ENCODE results near the gene HSD17B12.

DNA sequence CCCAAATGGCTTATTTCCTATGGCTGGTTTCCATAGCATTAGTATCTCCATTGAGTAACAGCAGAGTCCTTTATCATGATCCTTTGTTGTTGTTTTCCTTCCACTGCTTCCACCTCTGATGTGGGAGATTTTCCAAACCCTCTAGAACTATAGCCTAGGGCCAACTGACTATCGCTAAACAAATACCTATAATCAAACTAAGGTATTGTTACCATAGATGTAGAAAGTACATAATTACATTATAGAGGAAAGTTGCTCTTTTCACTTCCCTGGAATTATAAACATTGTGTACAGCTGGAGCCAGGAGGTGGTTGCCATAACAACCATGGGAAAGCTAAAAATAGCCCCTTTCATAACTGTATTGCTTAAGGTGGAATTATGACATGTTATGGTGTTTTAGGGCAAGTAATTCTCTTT lies 153.1 kb downstream of the HSD17B12 start:
- no peak for TF ChIP-seq POLR2A (IDR thresholded peaks at IDR 0.05)
- TF ChIP-seq, protein P1, sequence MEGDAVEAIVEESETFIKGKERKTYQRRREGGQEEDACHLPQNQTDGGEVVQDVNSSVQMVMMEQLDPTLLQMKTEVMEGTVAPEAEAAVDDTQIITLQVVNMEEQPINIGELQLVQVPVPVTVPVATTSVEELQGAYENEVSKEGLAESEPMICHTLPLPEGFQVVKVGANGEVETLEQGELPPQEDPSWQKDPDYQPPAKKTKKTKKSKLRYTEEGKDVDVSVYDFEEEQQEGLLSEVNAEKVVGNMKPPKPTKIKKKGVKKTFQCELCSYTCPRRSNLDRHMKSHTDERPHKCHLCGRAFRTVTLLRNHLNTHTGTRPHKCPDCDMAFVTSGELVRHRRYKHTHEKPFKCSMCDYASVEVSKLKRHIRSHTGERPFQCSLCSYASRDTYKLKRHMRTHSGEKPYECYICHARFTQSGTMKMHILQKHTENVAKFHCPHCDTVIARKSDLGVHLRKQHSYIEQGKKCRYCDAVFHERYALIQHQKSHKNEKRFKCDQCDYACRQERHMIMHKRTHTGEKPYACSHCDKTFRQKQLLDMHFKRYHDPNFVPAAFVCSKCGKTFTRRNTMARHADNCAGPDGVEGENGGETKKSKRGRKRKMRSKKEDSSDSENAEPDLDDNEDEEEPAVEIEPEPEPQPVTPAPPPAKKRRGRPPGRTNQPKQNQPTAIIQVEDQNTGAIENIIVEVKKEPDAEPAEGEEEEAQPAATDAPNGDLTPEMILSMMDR (IDR thresholded peaks at IDR 0.05) = no peak
- no peak for TF ChIP-seq EP300 (IDR thresholded peaks at IDR 0.05)

All from gastroesophageal sphincter (tissue), 3 donors.